Endothelial cell of umbilical vein (primary cell): Measurements from ENCODE around the gene TEK. TPM values are rescaled to one million over a fixed set of nuclear protein-coding genes. Genes with fewer than 3 reads are reported as not detected.

Experiments used
- BruUV-seq: library from RNA; stranded (reverse); fragments of 400-500 nt; replicated peaks from 2 replicates; lab custom pipeline; 2021; lab: Mats Ljungman, UMichigan
- CTCF ChIA-PET: fragments of 300-600, 350-600 bp; sonication (Branson Sonifier 250); formaldehyde crosslinking; loops from one replicate; lab custom pipeline; 2021; ENCODE audit warnings: antibody characterized with exemption, inconsistent platforms; lab: Charles Lee
- POLR2A ChIA-PET: fragments of 300-600, 350-600 bp; sonication (Branson Sonifier 250); formaldehyde crosslinking; loops from one replicate; lab custom pipeline; 2021; ENCODE audit warnings: antibody characterized with exemption, inconsistent platforms; lab: Charles Lee
- DNase-seq: peaks from one replicate; pipeline ENCODE4 v3.0.0-alpha.2; 2011; ENCODE audit warnings: low read depth, low spot score
- FAIRE-seq: peaks from 2 replicates; lab custom pipeline; 2011; peaks lifted over from hg19 to GRCh38; lab: Jason Lieb, UNC
- H2AFZ ChIP-seq: 2 replicates; pipeline ENCODE4 v1.6.0; 2012; ENCODE audit warnings: low read depth, low read length, control low read depth, inconsistent platforms
- H3K27ac ChIP-seq: 2 replicates; pipeline ENCODE4 v1.5.1; 2011; ENCODE audit warnings: low read depth, mild to moderate bottlenecking, control low read depth, low read length, moderate library complexity; ENCODE audit not compliant: insufficient read depth
- H3K27me3 ChIP-seq, 2 experiments: 2 replicates each; pipeline versions ENCODE4 v1.6.0 to v1.6.1; 2011; ENCODE audit warnings: low read length in 2 of 2, mixed read lengths in 1 of 2; ENCODE audit not compliant: control insufficient read depth in 2 of 2, insufficient read depth in 2 of 2
- H3K36me3 ChIP-seq, 2 experiments: 2 replicates in 1 of 2; 3 replicates in 1 of 2; pipeline ENCODE4 v1.5.1; 2011; ENCODE audit warnings: low read length in 2 of 2, mild to moderate bottlenecking in 1 of 2, moderate library complexity in 1 of 2; ENCODE audit not compliant: control insufficient read depth in 2 of 2, insufficient read depth in 2 of 2; ENCODE audit errors: extremely low read depth in 1 of 2
- H3K4me1 ChIP-seq: 3 replicates; pipeline ENCODE4 v1.5.1; 2011; ENCODE audit warnings: mild to moderate bottlenecking, low read length; ENCODE audit not compliant: control insufficient read depth, insufficient read depth; ENCODE audit errors: extremely low read depth
- H3K4me2 ChIP-seq: 2 replicates; pipeline ENCODE4 v1.6.1; 2011; ENCODE audit warnings: low read length, control low read depth, mixed read lengths; ENCODE audit not compliant: insufficient read depth
- H3K4me3 ChIP-seq, 3 experiments: fragments of 200-600 bp in 1 of 3; sonication (generic), shearing (Covaris generic) in 1 of 3; replicated peaks in 1 of 3; 2 replicates each; pipeline ENCODE4 v1.5.1; 2011 to 2016; ENCODE audit warnings: control low read depth in 3 of 3, low read length in 3 of 3, mild to moderate bottlenecking in 2 of 3, inconsistent platforms in 1 of 3, low read depth in 1 of 3, moderate library complexity in 1 of 3; ENCODE audit not compliant: insufficient read depth in 1 of 3
- H3K79me2 ChIP-seq: 2 replicates; pipeline ENCODE4 v1.6.0; 2012; ENCODE audit warnings: low read length, inconsistent platforms; ENCODE audit not compliant: control insufficient read depth, insufficient read depth
- H3K9ac ChIP-seq: replicated peaks from 2 replicates; pipeline ENCODE3; 2011; ENCODE audit warnings: low read length, control low read depth; ENCODE audit not compliant: insufficient read depth; ENCODE audit errors: extremely low read depth
- H3K9me1 ChIP-seq: replicated peaks from 3 replicates; pipeline ENCODE4 v1.6.0; 2011; ENCODE audit warnings: mild to moderate bottlenecking, low read length; ENCODE audit not compliant: control insufficient read depth, insufficient read depth; ENCODE audit errors: extremely low read depth
- H3K9me3 ChIP-seq: replicated peaks from 2 replicates; pipeline ENCODE4 v1.5.1; 2012; ENCODE audit warnings: low read length, inconsistent platforms; ENCODE audit not compliant: control insufficient read depth, insufficient read depth
- H4K20me1 ChIP-seq: replicated peaks from 2 replicates; pipeline ENCODE3; 2011; ENCODE audit warnings: mild to moderate bottlenecking, low read length; ENCODE audit not compliant: control insufficient read depth, insufficient read depth; ENCODE audit errors: extremely low read depth
- EZH2 ChIP-seq: IDR thresholded peaks from 2 replicates; pipeline ENCODE4 v1.6.1; 2012; ENCODE audit warnings: borderline replicate concordance, low read depth, mild to moderate bottlenecking, moderate library complexity, low read length, inconsistent platforms; ENCODE audit not compliant: severe bottlenecking
- dilution Hi-C: fragments of 300-500 bp; cut with MboI; formaldehyde crosslinking; loops from one replicate; pipeline ENCODE4 v1.15.0; 2019; ENCODE audit warnings: low sequenced_read_pairs; ENCODE audit not compliant: extremely low pct_ligation_motif_present
- intact Hi-C: fragments of 100-400 bp; cut with micrococcal nuclease; formaldehyde crosslinking; loops from one replicate; pipeline ENCODE4 v1.10.0; 2022
- polyA plus RNA-seq, 4 experiments: library from polyadenylated mRNA; depleted of rRNA in 3 of 4; stranded (reverse) in 3 of 4; unstranded in 1 of 4; fragments of >200 nt; gene quantifications; 2 replicates each; pipeline versions ENCODE4 v1.2.1 to v1.2.3, GENCODE V29; 2011 to 2012; ENCODE audit warnings: missing spikeins in 1 of 4
- total RNA-seq: library from RNA; stranded (reverse); gene quantifications from 2 replicates; pipeline ENCODE4 v1.2.3, GENCODE V29; 2021
- TF ChIP-seq, protein P1 (sequence below), 2 donors: IDR thresholded peaks; 1 replicate in 1 of 2; 2 replicates in 1 of 2; pipeline ENCODE4 v1.5.1; 2011; ENCODE audit warnings: low read length in 2 of 2, mild to moderate bottlenecking in 2 of 2, moderate library complexity in 2 of 2, control low read depth in 1 of 2, inconsistent platforms in 1 of 2, low read depth in 1 of 2; ENCODE audit not compliant: insufficient read depth in 1 of 2; ENCODE audit errors: extremely low read depth in 1 of 2
- TF ChIP-seq, protein P2 (sequence below): IDR thresholded peaks from 2 replicates; pipeline ENCODE4 v1.6.1; 2011; ENCODE audit not compliant: insufficient read depth, insufficient read length

The TEK gene
- total and polyA plus RNA-seq, 2 donors (not counting 3 experiments of a cell fraction or from before 2014, with no cell fraction given), result 26.9 to 44.1 TPM

DNA sequence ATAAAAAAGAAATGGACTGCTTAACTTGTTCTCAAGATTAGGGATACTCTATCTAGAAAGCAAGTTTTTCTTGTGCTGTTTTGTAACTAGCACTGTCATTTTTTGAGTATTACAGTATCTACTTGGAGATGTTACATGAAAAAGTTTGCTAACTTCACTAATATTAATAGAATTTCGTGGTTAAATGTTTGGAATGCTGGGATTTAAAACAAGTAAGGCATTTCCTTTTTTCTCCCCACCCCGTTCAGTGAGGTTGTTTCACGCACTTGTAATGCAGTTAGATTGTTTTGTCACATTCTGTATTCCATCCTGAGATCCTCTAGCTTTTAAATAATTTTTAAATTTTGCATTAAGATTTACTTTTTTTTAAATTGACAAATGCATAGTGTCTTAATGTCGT, 20.0 kb upstream of the TEK start:
- dilution Hi-C loops, result no loop called here
- Histone ChIP-seq H3K9ac (no peak overlapping the region), H4K20me1 (no peaks in the 10 kb centered on the region), H3K4me3 (no peak overlapping the region), H3K79me2 (no peaks in the 10 kb centered on the region), H3K4me1 (no peaks in the 10 kb centered on the region), H3K9me1 (no peaks in the 10 kb centered on the region), H3K9me3 (no peaks in the 10 kb centered on the region), H3K36me3 (no peaks in the 10 kb centered on the region), H3K27ac (no peak overlapping the region), H3K27me3 (no peaks in the 10 kb centered on the region), H3K4me2 (no peak overlapping the region), H2AFZ (no peak overlapping the region)
- POLR2A ChIA-PET, result no interaction called here
- TF ChIP-seq, protein P1, sequence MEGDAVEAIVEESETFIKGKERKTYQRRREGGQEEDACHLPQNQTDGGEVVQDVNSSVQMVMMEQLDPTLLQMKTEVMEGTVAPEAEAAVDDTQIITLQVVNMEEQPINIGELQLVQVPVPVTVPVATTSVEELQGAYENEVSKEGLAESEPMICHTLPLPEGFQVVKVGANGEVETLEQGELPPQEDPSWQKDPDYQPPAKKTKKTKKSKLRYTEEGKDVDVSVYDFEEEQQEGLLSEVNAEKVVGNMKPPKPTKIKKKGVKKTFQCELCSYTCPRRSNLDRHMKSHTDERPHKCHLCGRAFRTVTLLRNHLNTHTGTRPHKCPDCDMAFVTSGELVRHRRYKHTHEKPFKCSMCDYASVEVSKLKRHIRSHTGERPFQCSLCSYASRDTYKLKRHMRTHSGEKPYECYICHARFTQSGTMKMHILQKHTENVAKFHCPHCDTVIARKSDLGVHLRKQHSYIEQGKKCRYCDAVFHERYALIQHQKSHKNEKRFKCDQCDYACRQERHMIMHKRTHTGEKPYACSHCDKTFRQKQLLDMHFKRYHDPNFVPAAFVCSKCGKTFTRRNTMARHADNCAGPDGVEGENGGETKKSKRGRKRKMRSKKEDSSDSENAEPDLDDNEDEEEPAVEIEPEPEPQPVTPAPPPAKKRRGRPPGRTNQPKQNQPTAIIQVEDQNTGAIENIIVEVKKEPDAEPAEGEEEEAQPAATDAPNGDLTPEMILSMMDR (IDR thresholded peaks at IDR 0.05; ENCODE audit: extremely low read depth in 1 of 2, insufficient read depth in 1 of 2, low read depth in 1 of 2, low read length in 2 of 2), result no peak
- FAIRE-seq, result no peak
- intact Hi-C loops, result no loop called here
- DNase-seq, result no peak
- BruUV-seq, result no TSS peak
- CTCF ChIA-PET, result no interaction called here

DNA sequence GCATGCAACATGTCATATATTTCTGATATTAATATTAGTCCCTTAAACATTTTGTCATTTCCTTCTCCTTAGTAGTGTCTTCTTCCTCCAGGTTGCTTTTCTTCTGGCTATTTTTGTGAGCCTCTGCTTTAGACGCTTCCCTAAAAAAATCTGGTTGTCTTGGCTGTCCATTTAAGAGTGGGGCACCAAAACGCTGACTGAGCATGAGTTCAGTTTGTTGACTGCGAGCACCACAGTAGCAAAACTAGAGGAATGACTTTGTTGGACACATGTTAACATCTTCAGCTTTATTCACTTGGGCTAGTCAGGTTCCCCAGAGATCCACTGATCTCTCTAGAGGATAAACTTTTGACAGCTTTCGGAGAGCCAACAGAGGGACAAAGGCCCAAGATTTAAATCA, 19.3 kb upstream of the TEK start:
- dilution Hi-C loops (no loop called here), intact Hi-C loops (no loop called here)
- ChIA-PET CTCF (no interaction called here), POLR2A (no interaction called here)
- TF ChIP-seq EZH2, result no peak
- TF ChIP-seq, protein P1 (IDR thresholded peaks at IDR 0.05; ENCODE audit: extremely low read depth in 1 of 2, insufficient read depth in 1 of 2, low read depth in 1 of 2, low read length in 2 of 2), result no peak
- TF ChIP-seq, protein P2, sequence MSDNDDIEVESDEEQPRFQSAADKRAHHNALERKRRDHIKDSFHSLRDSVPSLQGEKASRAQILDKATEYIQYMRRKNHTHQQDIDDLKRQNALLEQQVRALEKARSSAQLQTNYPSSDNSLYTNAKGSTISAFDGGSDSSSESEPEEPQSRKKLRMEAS, result no peak
- DNase-seq, result no peak
- no peaks in the 10 kb centered on the region for H4K20me1 ChIP-seq
- H3K4me2 ChIP-seq, result no peak overlapping the region
- FAIRE-seq, result no peak
- no peak overlapping the region for H3K9ac ChIP-seq
- H3K79me2 ChIP-seq, result no peaks in the 10 kb centered on the region
- no peaks in the 10 kb centered on the region for H3K9me3 ChIP-seq
- no peak overlapping the region for H3K27ac ChIP-seq
- H3K9me1 ChIP-seq, result no peaks in the 10 kb centered on the region
- H2AFZ ChIP-seq, result no peak overlapping the region
- no TSS peak for BruUV-seq
- no peaks in the 10 kb centered on the region for H3K27me3 ChIP-seq
- H3K36me3 ChIP-seq, result no peaks in the 10 kb centered on the region
- H3K4me3 ChIP-seq, result no peak overlapping the region
- H3K4me1 ChIP-seq, result peaks cover 4% of the 10 kb centered on the region
